GM21423 (cell line): ENCODE results near the gene LRRC4C.

Experiments
- ATAC-seq: cut with Tn5 transposase; IDR thresholded peaks from one replicate; pipeline ENCODE4 v1.9.1; 2021; ENCODE audit warnings: mild to moderate bottlenecking, moderate library complexity; ENCODE audit not compliant: unreplicated experiment

The LRRC4C gene

DNA sequence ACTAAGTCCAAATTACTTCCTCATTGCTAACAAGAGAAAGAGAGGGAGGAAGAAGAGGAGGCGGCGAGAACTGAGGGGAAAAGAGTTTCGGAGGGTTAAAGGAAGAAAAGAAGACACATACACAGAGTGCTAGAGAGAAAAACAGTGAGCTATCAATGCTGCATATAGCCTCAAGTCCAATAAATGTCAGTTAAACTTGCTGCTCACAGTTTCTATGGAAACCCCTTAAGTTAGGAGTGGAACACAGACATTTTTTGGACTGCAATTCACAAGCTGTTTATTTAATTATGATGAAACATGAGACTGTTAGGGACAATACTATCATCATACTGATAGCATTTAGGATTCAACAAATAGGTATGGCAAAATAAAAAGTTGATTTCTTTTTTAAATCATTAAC lies 1320.4 kb downstream of the LRRC4C start:
- ATAC-seq, result no peak

- no peak for ATAC-seq
Observed at GRCh38 chr11:40134820-40135570, 1324.5 kb downstream of the LRRC4C start.

DNA sequence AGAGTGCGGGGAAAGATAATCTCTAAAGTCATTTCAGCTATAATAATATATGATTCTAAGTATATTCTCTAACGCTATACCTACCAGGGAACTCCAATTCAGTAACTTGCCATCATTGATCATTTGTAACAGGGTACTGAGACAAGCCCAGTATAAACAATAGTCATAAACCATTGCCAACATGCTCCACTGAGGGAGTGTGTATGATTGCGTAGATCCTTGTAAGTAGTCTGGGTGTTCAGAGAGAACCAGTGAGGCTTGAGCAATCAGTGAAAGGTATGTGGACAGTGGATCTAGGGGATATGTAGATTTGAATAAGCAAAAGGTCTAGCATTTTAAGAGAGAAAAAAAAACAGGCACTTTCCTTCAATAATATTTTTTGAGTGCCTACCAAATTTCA lies 1326.0 kb downstream of the LRRC4C start:
- no peak for ATAC-seq

GRCh38 chr11:40132912-40133311 lies 1326.5 kb downstream of the LRRC4C start:
- no peak for ATAC-seq

DNA sequence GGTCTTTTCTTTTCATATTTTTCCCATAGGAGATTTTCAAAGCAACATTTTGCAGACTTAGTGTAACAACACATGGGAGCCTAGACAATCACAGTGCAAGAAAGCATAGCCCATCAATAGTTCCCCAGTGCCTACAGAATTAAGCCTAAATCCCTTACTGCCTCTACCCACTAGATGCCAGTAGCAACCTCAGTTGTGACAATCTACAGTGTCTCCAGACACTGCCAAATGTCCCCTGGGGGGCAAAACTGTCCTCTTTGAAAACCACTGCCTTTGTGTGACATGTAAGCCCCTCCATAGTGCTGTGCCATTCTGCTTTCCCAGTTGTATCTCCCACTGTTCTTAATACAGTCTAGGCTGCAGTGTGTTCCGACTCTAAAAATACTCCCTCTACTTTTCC lies 1329.0 kb downstream of the LRRC4C start:
- ATAC-seq, result no peak

DNA sequence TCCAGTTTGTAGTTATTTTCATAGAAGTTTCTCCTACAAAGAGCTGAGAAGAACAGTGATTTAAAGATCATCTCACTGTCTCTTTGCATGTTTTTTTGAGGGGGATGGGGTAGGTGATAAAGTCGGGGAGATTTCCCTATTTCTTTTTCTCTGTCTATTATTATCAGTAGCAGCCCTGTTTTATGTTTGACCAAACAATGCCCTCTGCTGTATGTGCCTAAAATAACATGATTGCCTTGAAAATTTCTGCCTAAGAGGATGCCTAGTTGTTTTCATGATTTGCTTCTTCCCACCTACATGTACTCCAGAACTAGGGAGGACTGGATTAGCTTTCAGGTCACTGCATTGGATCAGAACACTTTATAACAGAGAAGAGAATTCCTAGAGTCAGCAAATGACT lies 1330.2 kb downstream of the LRRC4C start:
- ATAC-seq, result no peak

DNA sequence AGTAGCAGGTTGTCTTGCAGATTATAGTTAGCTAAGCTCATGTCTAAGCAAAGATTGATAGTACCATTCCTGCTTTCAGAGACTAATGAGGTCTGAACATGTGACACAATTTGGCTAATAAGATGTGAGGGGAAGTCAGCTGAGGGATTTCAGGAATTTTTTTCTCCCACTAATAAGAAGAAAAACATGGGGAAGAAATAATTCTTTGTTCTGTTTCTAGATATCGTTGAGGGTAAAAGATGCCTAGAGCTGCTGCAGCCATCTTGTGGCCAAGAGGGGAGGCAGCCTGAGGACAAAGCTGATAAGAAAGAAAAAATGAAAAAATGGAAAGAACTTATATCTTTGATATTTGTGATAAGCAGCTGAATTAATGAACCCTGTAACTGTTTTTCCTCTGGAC lies 1334.4 kb downstream of the LRRC4C start:
- no peak for ATAC-seq

- no peak for ATAC-seq
Observed at GRCh38 chr11:40119661-40120060, 1339.8 kb downstream of the LRRC4C start.

DNA sequence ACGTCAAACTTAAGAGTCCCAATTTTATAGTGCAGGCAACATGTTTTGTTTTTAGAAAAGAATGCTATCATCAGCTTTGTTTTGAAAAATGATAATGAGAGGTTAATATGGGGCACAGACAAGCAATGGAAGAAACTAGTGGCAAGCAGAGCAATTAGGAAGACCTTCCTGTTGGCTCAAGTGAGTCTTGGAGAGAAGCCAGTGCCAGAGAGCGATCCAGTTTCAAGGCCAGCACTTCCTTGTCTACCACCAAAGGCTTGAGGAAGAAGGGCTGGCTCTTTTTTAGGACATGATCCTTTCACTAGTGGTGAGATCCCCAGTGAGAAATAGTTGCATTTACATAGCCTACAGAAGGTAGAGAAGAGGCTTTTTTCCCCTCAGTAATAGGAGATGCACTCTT lies 1340.7 kb downstream of the LRRC4C start:
- ATAC-seq, result no peak

DNA sequence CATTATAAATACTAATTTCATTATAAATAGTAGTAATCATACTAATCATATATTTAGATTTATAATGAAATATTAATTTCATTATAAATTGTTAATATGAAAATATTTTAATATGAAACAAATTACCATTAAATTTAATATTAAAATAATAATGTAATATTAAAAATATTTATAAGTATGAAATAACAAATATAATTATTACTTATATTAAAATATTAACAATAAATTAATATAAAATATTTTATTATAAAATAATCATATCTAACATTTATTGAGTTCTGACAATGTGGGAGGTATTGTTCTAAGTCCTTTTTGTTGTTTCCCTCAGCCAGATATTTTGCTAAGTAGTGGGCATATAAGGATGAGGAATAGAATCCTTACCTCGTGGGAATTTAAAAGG lies 1341.4 kb downstream of the LRRC4C start:
- ATAC-seq, result no peak

GRCh38 chr11:40104941-40105550 lies 1354.4 kb downstream of the LRRC4C start:
- ATAC-seq, result no peak

GRCh38 chr11:40100781-40101180 lies 1358.7 kb downstream of the LRRC4C start:
- ATAC-seq, result no peak

DNA sequence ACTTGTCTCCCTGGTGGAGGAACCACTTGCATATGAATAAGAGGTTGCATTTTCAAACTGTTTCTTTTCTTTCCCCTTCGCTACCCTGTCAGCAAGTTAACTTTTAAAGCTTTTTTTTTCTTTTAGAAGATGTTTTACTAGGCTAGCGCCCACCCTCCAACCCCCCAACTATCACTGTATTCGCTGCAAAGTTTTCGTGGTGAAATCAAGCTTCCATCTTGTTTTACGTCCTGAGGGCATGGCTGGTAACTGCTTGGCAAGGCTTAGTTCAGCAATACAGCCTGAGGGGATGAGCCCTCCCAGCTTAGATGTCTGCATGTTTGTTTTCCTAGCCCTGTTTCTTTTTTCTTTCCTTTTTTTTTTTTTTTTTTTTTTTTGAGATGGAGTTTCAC lies 1359.3 kb downstream of the LRRC4C start:
- ATAC-seq, result no peak

DNA sequence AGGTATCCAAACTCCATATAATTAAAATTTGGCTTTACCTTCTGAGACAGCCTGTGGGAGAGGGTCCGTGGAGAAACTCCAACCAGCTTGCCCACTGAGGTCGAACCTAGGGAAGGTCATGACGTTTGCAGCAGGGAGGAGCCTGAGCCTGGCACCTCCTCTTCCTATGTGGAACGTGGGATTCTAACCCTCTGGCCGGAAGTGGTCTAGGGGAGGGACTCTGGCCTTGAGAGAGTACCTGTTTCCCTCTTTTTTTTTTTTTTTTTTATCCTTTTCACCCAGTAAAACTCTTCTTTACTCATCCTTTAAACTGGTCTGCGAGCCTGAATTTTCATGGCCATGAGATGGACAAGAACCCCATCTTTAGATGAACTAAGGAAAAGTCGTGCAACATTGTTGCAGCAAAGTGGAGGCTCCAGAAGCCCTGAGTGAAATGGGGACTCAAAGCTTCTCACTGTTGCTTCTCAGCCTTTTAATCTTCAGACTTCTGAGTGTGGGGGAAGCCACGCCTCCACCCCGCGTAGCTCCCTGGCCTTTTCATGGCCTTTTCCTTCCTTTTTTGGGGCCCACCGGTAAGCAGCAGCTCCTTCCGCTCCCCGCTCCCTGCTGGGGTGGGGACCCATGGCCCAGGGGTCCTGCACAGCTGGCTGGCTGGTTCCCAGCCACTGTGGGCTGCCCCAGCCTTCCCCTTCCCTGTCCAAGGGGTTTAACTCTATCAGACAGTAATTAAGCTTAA lies 1359.9 kb downstream of the LRRC4C start:
- ATAC-seq, result no peak

DNA sequence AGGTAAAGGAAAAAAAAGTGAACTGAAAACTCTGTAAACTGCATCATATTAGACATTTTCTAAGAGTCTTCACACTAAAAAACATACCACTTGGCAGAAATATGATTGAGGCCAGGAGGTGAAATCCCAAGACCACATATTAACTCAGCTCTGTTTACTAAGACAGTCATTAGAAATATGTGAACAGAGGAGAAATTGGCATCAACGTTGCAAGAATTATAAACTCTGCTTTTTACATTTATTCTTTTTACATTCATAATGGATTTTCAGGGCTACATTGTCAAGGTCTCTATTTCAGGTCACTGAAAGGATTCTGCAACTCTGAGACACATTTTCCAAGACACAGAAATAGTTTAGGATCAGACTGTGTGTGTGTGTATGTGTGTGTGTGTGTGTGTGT lies 1364.0 kb downstream of the LRRC4C start:
- ATAC-seq, result no peak

- ATAC-seq, result no peak
Observed at GRCh38 chr11:40094954-40095353, 1364.5 kb downstream of the LRRC4C start.

- ATAC-seq, result no peak
Observed at GRCh38 chr11:40080434-40080833, 1379.0 kb downstream of the LRRC4C start.
